Panc1 (cell line): Measurements from ENCODE around the gene FXR2. TPM values are rescaled to one million over a fixed set of nuclear protein-coding genes. Genes with fewer than 3 reads are reported as not detected.

Experiments used
- ATAC-seq: fragments of 200-7000 bp; cut with Tn5 transposase; 2 replicates; pipeline ENCODE4 v1.9.1; 2020; ENCODE audit warnings: mild to moderate bottlenecking, moderate library complexity
- BruUV-seq: library from RNA; stranded (reverse); fragments of 400-500 nt; replicated peaks from 2 replicates; lab custom pipeline; 2021; lab: Mats Ljungman, UMichigan
- CTCF ChIA-PET: fragments of 300-600 bp; sonication (Branson Sonifier 250); formaldehyde crosslinking; loops from one replicate; lab custom pipeline; 2022; ENCODE audit warnings: antibody characterized with exemption; lab: Charles Lee
- POLR2A ChIA-PET: fragments of 300-600 bp; sonication (Branson Sonifier 250); formaldehyde crosslinking; loops from one replicate; lab custom pipeline; 2022; ENCODE audit warnings: antibody characterized with exemption; lab: Charles Lee
- DNase-seq: peaks from one replicate; pipeline ENCODE4 v3.0.0-alpha.2; 2010; ENCODE audit warnings: low read depth, low spot score
- H3K27ac ChIP-seq: 2 replicates; pipeline ENCODE4 v1.5.1; 2011; ENCODE audit warnings: mild to moderate bottlenecking, low read length, inconsistent platforms
- H3K27me3 ChIP-seq: fragments of 200-500 bp; sonication (Bioruptor generic); 2 replicates; pipeline ENCODE4 v1.6.0; 2014; ENCODE audit warnings: low read length, inconsistent platforms; ENCODE audit not compliant: control insufficient read depth, insufficient read depth
- H3K36me3 ChIP-seq: fragments of 200-500 bp; sonication (Bioruptor generic); 2 replicates; pipeline ENCODE4 v1.5.1; 2014; ENCODE audit warnings: inconsistent platforms, mild to moderate bottlenecking, low read length, moderate library complexity; ENCODE audit not compliant: control insufficient read depth, insufficient read depth
- H3K4me1 ChIP-seq: 2 replicates; pipeline ENCODE4 v1.5.1; 2011; ENCODE audit warnings: inconsistent platforms, mild to moderate bottlenecking, low read length, moderate library complexity; ENCODE audit not compliant: control insufficient read depth, insufficient read depth
- H3K4me3 ChIP-seq, 2 experiments: 2 replicates each; pipeline ENCODE4 v1.5.1; 2011 to 2012; ENCODE audit warnings: low read depth in 2 of 2, low read length in 2 of 2, mild to moderate bottlenecking in 2 of 2, inconsistent platforms in 1 of 2, moderate library complexity in 1 of 2
- H3K9me3 ChIP-seq: fragments of 200-500 bp; sonication (Bioruptor generic); 2 replicates; pipeline ENCODE4 v1.5.1; 2014; ENCODE audit warnings: low read depth, mild to moderate bottlenecking, inconsistent platforms, low read length, moderate library complexity; ENCODE audit not compliant: control insufficient read depth, insufficient read depth
- POLR2AphosphoS5 ChIP-seq: IDR thresholded peaks from 2 replicates; pipeline ENCODE4 v1.6.1; 2012; ENCODE audit warnings: mild to moderate bottlenecking, low read depth, low read length, moderate library complexity
- SIN3A ChIP-seq: IDR thresholded peaks from 2 replicates; pipeline ENCODE4 v1.6.1; 2012; ENCODE audit warnings: low read depth, mild to moderate bottlenecking, low read length, moderate library complexity, borderline replicate concordance; ENCODE audit not compliant: insufficient read depth
- TCF7L2 ChIP-seq: IDR thresholded peaks from 2 replicates; pipeline ENCODE4 v1.6.1; 2011; ENCODE audit warnings: mild to moderate bottlenecking, low read depth, low read length, inconsistent platforms
- in situ Hi-C: cut with HindIII; loops from 2 replicates; pipeline ENCODE4 v1.10.0; 2016; ENCODE audit warnings: low sequenced_read_pairs, low pct_unique_long_range_greater_than_20kb
- intact Hi-C: fragments of 100-400 bp; cut with micrococcal nuclease; formaldehyde crosslinking; loops from one replicate; pipeline ENCODE4 v1.10.0; 2022; ENCODE audit not compliant: unreplicated experiment
- total RNA-seq: library from RNA; stranded (reverse); gene quantifications from one replicate; pipeline ENCODE4 v1.2.1, GENCODE V29; 2021; ENCODE audit not compliant: unreplicated experiment
- TF ChIP-seq, protein P1 (sequence below): fragments of 450-650 bp; IDR thresholded peaks from 2 replicates; pipeline ENCODE4 v1.5.1; 2017; ENCODE audit warnings: mild to moderate bottlenecking
- TF ChIP-seq, protein P2 (sequence below), 2 experiments: IDR thresholded peaks; 2 replicates each; pipeline ENCODE4 v1.6.1; 2011 to 2012; ENCODE audit warnings: low read depth in 2 of 2, control low read depth in 1 of 2, low read length in 1 of 2, mild to moderate bottlenecking in 1 of 2, moderate library complexity in 1 of 2; ENCODE audit not compliant: insufficient read depth in 1 of 2

Gene FXR2
- total RNA-seq, 1 experiment from 2014 or later, result 39.7 TPM

DNA sequence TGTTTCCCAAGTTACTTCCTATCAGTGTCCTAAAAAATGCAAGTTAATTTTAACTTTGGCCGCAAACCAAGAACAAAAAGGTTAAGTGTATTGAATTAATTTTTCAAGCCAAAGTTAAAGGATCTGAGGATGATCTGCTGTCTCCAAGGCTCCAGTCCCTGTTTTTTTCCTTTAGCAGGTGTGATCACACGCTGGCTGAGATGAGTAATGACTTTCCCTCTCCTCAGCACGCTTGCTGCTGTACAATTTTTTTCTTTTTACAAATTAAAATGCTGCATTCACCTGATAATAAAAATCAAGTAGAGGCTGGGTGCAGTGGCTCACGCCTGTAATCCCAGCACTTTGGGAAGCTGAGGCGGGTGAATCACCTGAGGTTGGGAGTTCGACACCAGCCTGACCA lies 69.8 kb downstream of the FXR2 start:
- ATAC-seq, result no peak

More for the DNA sequence above, 69.8 kb downstream of the FXR2 start:
- CTCF ChIA-PET, result no interaction called here
- Histone ChIP-seq H3K27ac (no peak overlapping the region), H3K4me1 (peaks cover 5% of the 10 kb centered on the region; the same call in 1 of the 2 replicates), H3K27me3 (no peaks in the 10 kb centered on the region), H3K9me3 (no peaks in the 10 kb centered on the region), H3K36me3 (no peaks in the 10 kb centered on the region), H3K4me3 (no peak overlapping the region)
- DNase-seq, result no peak
- BruUV-seq, result no TSS peak
- TF ChIP-seq, protein P1, sequence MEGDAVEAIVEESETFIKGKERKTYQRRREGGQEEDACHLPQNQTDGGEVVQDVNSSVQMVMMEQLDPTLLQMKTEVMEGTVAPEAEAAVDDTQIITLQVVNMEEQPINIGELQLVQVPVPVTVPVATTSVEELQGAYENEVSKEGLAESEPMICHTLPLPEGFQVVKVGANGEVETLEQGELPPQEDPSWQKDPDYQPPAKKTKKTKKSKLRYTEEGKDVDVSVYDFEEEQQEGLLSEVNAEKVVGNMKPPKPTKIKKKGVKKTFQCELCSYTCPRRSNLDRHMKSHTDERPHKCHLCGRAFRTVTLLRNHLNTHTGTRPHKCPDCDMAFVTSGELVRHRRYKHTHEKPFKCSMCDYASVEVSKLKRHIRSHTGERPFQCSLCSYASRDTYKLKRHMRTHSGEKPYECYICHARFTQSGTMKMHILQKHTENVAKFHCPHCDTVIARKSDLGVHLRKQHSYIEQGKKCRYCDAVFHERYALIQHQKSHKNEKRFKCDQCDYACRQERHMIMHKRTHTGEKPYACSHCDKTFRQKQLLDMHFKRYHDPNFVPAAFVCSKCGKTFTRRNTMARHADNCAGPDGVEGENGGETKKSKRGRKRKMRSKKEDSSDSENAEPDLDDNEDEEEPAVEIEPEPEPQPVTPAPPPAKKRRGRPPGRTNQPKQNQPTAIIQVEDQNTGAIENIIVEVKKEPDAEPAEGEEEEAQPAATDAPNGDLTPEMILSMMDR, result no peak
- TF ChIP-seq SIN3A (no peak), POLR2AphosphoS5 (no peak), TCF7L2 (no peak)
- TF ChIP-seq, protein P2, sequence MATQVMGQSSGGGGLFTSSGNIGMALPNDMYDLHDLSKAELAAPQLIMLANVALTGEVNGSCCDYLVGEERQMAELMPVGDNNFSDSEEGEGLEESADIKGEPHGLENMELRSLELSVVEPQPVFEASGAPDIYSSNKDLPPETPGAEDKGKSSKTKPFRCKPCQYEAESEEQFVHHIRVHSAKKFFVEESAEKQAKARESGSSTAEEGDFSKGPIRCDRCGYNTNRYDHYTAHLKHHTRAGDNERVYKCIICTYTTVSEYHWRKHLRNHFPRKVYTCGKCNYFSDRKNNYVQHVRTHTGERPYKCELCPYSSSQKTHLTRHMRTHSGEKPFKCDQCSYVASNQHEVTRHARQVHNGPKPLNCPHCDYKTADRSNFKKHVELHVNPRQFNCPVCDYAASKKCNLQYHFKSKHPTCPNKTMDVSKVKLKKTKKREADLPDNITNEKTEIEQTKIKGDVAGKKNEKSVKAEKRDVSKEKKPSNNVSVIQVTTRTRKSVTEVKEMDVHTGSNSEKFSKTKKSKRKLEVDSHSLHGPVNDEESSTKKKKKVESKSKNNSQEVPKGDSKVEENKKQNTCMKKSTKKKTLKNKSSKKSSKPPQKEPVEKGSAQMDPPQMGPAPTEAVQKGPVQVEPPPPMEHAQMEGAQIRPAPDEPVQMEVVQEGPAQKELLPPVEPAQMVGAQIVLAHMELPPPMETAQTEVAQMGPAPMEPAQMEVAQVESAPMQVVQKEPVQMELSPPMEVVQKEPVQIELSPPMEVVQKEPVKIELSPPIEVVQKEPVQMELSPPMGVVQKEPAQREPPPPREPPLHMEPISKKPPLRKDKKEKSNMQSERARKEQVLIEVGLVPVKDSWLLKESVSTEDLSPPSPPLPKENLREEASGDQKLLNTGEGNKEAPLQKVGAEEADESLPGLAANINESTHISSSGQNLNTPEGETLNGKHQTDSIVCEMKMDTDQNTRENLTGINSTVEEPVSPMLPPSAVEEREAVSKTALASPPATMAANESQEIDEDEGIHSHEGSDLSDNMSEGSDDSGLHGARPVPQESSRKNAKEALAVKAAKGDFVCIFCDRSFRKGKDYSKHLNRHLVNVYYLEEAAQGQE (IDR thresholded peaks at IDR 0.05; ENCODE audit: insufficient read depth in 1 of 2, low read depth in 2 of 2, low read length in 1 of 2), result no peak
- in situ Hi-C loops, result no loop called here
- intact Hi-C loops, result no loop called here
- POLR2A ChIA-PET, result no interaction called here

Other genes with a start within 250 kb of the FXR2 start
- gene TNK1, start 233.8 kb downstream of the FXR2 start, total RNA-seq, result 6.2 TPM
- gene PLSCR3, start 220.4 kb downstream of the FXR2 start, total RNA-seq, result 32.0 TPM
- gene TMEM256, start 210.8 kb downstream of the FXR2 start, total RNA-seq, result 35.8 TPM
- gene NLGN2, start 207.1 kb downstream of the FXR2 start, total RNA-seq, result 33.6 TPM
- not detected for gene SPEM1, start 194.6 kb downstream of the FXR2 start, total RNA-seq
- gene SPEM2, start 189.3 kb downstream of the FXR2 start, total RNA-seq, result not detected
- gene SPEM3, start 186.0 kb downstream of the FXR2 start, total RNA-seq, result not detected
- 8.5 TPM for gene TMEM102, start 179.5 kb downstream of the FXR2 start, total RNA-seq
- 4.4 TPM for gene FGF11, start 175.4 kb downstream of the FXR2 start, total RNA-seq
- gene CHRNB1, start 169.8 kb downstream of the FXR2 start, total RNA-seq, result 14.3 TPM
- gene ZBTB4, start 135.3 kb downstream of the FXR2 start, total RNA-seq, result 24.9 TPM
- not detected for gene SLC35G6, start 133.5 kb downstream of the FXR2 start, total RNA-seq
- gene POLR2A, start 130.5 kb downstream of the FXR2 start, total RNA-seq, result 181 TPM
- gene TNFSF12, start 65.8 kb downstream of the FXR2 start, total RNA-seq, result 12.6 TPM
- 2.3 TPM for gene TNFSF13, start 56.1 kb downstream of the FXR2 start, total RNA-seq
- 63.7 TPM for gene SENP3, start 53.0 kb downstream of the FXR2 start, total RNA-seq
- gene CD68, start 35.3 kb downstream of the FXR2 start, total RNA-seq, result 51.6 TPM
- 47.1 TPM for gene MPDU1, start 31.0 kb downstream of the FXR2 start, total RNA-seq
- 0.33 TPM for gene SOX15, start 24.8 kb downstream of the FXR2 start, total RNA-seq
- 74.8 TPM for gene SAT2, start 12.9 kb upstream of the FXR2 start, total RNA-seq
- 1.2 TPM for gene SHBG, start 15.2 kb upstream of the FXR2 start, total RNA-seq
- gene ATP1B2, start 36.0 kb upstream of the FXR2 start, total RNA-seq, result 0.08 TPM
- gene TP53, start 72.6 kb upstream of the FXR2 start, total RNA-seq, result 129 TPM
- gene WRAP53, start 73.6 kb upstream of the FXR2 start, total RNA-seq, result 27.0 TPM
- gene EFNB3, start 90.3 kb upstream of the FXR2 start, total RNA-seq, result 2.5 TPM
- 0.13 TPM for gene DNAH2, start 102.8 kb upstream of the FXR2 start, total RNA-seq
- gene KDM6B, start 219.3 kb upstream of the FXR2 start, total RNA-seq, result 19.9 TPM
- 1.6 TPM for gene TMEM88, start 240.2 kb upstream of the FXR2 start, total RNA-seq
- 75.2 TPM for gene NAA38, start 242.7 kb upstream of the FXR2 start, total RNA-seq
- gene CYB5D1, start 243.1 kb upstream of the FXR2 start, total RNA-seq, result 8.6 TPM